Ovary (tissue), 9 donors: ENCODE measurements around the gene PRSS3. TPM values are rescaled to one million over a fixed set of nuclear protein-coding genes. Genes with fewer than 3 reads are reported as not detected.
"Not testable (repeated sequence)": the region's sequence is repeated elsewhere in the genome, so short reads cannot be mapped to it uniquely, and the experiment has no call there.

Source experiments
- DNase-seq, 5 donors: peaks; one replicate each; pipeline ENCODE4 v3.0.0-alpha.2; 2019 to 2020
- H3K27ac ChIP-seq, 2 donors: fragments of 200-600 bp; one replicate each; pipeline versions ENCODE4 v1.5.1 to v1.8.0; 2019 to 2022
- H3K27me3 ChIP-seq: fragments of 200-600 bp; one replicate; pipeline ENCODE4 v1.8.0; 2022
- H3K36me3 ChIP-seq: fragments of 200-600 bp; sonication (generic); one replicate; pipeline ENCODE4 v1.5.1; 2019
- H3K4me1 ChIP-seq: one replicate; pipeline ENCODE4 v1.8.1; 2013; ENCODE audit warnings: mild to moderate bottlenecking, moderate library complexity; ENCODE audit not compliant: insufficient read depth
- H3K4me3 ChIP-seq: fragments of 200-600 bp; sonication (generic); one replicate; pipeline ENCODE4 v1.5.1; 2017
- H3K9me3 ChIP-seq, 2 donors: fragments of 200-600 bp in 1 of 2; sonication (generic) in 1 of 2; one replicate each; pipeline versions ENCODE4 v1.5.1 to v1.8.1; 2013 to 2019; ENCODE audit warnings: mild to moderate bottlenecking in 1 of 2, moderate library complexity in 1 of 2
- CTCF ChIP-seq, 3 donors: fragments of 450-650 bp in 2 of 3; fragments of 200-600 bp in 1 of 3; IDR thresholded peaks; one replicate each; pipeline versions ENCODE4 v1.5.1 to v1.8.0; 2016 to 2022; ENCODE audit warnings: antibody characterized with exemption in 3 of 3, mild to moderate bottlenecking in 1 of 3
- EP300 ChIP-seq: sonication (generic); formaldehyde crosslinking; IDR thresholded peaks from one replicate; pipeline ENCODE4 v1.6.1; 2017; ENCODE audit warnings: antibody characterized with exemption
- POLR2A ChIP-seq: fragments of 450-650 bp; IDR thresholded peaks from one replicate; pipeline ENCODE4 v1.6.1; 2017; ENCODE audit warnings: antibody characterized with exemption, mild to moderate bottlenecking, moderate library complexity
- WGBS, 3 donors: extraction: QIAGEN DNeasy Blood & Tissue Kit in 1 of 3; methylation state at CpG; one replicate each; pipeline versions ENCODE4 v1.1.5 to v1.1.7; 2013 to 2017; 5-methylcytosine and 5-hydroxymethylcytosine counted together
- intact Hi-C, 4 donors: fragments of 100-400 bp; cut with DNase I; formaldehyde crosslinking; loops; one replicate each; pipeline versions ENCODE4 v1.11.0 to v1.15.1; 2022 to 2023
- polyA plus RNA-seq, 2 donors: library from polyadenylated mRNA; stranded (reverse); fragments of 200-250 nt in 1 of 2; fragments of 350-450 nt in 1 of 2; fragmentation: Illumina TruSeq in 1 of 2; extraction: RNeasy Lipid Tissue Mini Kit (QIAGEN cat#74804) in 1 of 2; gene quantifications; one replicate each; pipeline ENCODE4 v1.2.3, GENCODE V29; 2013 to 2014
- total RNA-seq, 7 donors: library from RNA; depleted of rRNA in 2 of 7; stranded (reverse); fragments of >200 nt in 2 of 7; fragmentation: NEBNext Ultra II Directional in 3 of 7; extraction: Animal tissue kit (Norgen Biotek cat#: 25700) in 3 of 7; gene quantifications; one replicate each; pipeline versions ENCODE4 v1.1.0 to v1.2.4, GENCODE V29; 2016 to 2023
- donor health status: DM: no; HTN: no; CAD: no; lungs with moderate emphysema.
- donor health status: DM: no; HTN: no; CAD: no.
- donor health status: Bipolar disorder and iron deficiency.
- donor health status: DM: yes; HTN: yes; CAD: no.
- donor health status: DM: no; HTN: no; CAD: no.
- donor health status: DM: yes; HTN: yes; CAD: no.

PRSS3 gene
- total and polyA plus RNA-seq, 9 donors: 1.4 to 2.0 TPM; not detected in 7

DNA sequence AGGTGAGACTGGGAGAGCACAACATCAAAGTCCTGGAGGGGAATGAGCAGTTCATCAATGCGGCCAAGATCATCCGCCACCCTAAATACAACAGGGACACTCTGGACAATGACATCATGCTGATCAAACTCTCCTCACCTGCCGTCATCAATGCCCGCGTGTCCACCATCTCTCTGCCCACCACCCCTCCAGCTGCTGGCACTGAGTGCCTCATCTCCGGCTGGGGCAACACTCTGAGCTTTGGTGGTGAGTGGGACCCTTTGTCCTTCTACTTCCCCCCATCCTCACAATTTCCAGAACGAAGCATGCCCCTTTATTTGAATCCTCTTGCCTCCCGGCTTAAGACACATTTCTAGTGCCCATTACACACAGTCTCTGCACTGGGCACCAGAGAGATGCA lies 2.5 kb downstream of the PRSS3 start:
- intact Hi-C loops: no loop called here
- Histone ChIP-seq H3K4me1 (no peaks in the 10 kb centered on the region), H3K36me3 (no peaks in the 10 kb centered on the region), H3K27ac (no peak overlapping the region), H3K4me3 (no peak overlapping the region), H3K27me3 (no peaks in the 10 kb centered on the region), H3K9me3 (no peaks in the 10 kb centered on the region)
- no peak for DNase-seq
- 75 to 90% (median 89%) methylated on average over 8 of the region's 8 CpGs for WGBS, 3 donors
- no peak for TF ChIP-seq CTCF (IDR thresholded peaks at IDR 0.05)
- TF ChIP-seq POLR2A: no peak
- TF ChIP-seq EP300: no peak

- WGBS, 3 donors: 80 to 84% (median 81%) methylated on average over 10 of the region's 10 CpGs
- Histone ChIP-seq H3K27me3 (no peaks in the 10 kb centered on the region), H3K27ac (no peak overlapping the region), H3K36me3 (no peaks in the 10 kb centered on the region), H3K4me3 (no peak overlapping the region), H3K4me1 (no peaks in the 10 kb centered on the region), H3K9me3 (no peaks in the 10 kb centered on the region)
- intact Hi-C loops: no loop called here
- DNase-seq: no peak
- TF ChIP-seq POLR2A (no peak), CTCF (IDR thresholded peaks at IDR 0.05) (no peak), EP300 (no peak)
Observed at GRCh38 chr9:33798545-33798944, 3.2 kb downstream of the PRSS3 start.

GRCh38 chr9:33799928-33800704 lies 4.8 kb downstream of the PRSS3 start:
- H3K4me3 ChIP-seq: no peak overlapping the region
- H3K27ac ChIP-seq: no peak overlapping the region
- 61 to 69% (median 64%) methylated on average over 9 of the region's 9 CpGs for WGBS, 3 donors
- no peaks in the 10 kb centered on the region for H3K4me1 ChIP-seq
- no peak for TF ChIP-seq CTCF (IDR thresholded peaks at IDR 0.05)
- TF ChIP-seq EP300: no peak
- TF ChIP-seq POLR2A: no peak
- H3K27me3 ChIP-seq: no peaks in the 10 kb centered on the region
- H3K9me3 ChIP-seq: no peaks in the 10 kb centered on the region
- DNase-seq: no peak
- intact Hi-C loops: no loop called here
- no peaks in the 10 kb centered on the region for H3K36me3 ChIP-seq

DNA sequence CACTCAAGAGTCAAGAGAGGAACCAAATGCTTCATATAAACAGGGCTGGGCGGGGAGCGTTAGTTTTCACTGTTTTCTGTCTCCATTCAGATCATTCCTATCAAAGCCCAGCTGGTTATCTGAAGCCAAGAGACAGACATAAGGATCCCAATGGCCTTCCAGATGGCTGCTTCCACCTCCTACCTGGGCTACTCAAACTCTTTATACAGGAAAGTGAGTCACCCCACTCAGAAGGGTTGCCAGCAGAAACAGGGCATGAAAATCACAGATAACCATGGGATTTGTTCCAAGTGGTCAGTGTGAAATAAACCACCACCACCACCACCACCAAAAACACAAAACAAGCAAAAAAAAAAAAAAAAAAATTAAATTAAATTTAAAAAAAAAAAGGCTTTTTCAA lies 5.5 kb downstream of the PRSS3 start:
- intact Hi-C loops: no loop called here
- WGBS, 3 donors: 50 to 72% (median 64%) methylated on average over 2 of the region's 2 CpGs
- no peaks in the 10 kb centered on the region for H3K36me3 ChIP-seq
- TF ChIP-seq EP300 (no peak), CTCF (IDR thresholded peaks at IDR 0.05) (no peak), POLR2A (no peak)
- no peak for DNase-seq
- H3K9me3 ChIP-seq: no peaks in the 10 kb centered on the region
- no peak overlapping the region for H3K4me3 ChIP-seq
- no peak overlapping the region for H3K27ac ChIP-seq
- no peaks in the 10 kb centered on the region for H3K27me3 ChIP-seq
- no peaks in the 10 kb centered on the region for H3K4me1 ChIP-seq

DNA sequence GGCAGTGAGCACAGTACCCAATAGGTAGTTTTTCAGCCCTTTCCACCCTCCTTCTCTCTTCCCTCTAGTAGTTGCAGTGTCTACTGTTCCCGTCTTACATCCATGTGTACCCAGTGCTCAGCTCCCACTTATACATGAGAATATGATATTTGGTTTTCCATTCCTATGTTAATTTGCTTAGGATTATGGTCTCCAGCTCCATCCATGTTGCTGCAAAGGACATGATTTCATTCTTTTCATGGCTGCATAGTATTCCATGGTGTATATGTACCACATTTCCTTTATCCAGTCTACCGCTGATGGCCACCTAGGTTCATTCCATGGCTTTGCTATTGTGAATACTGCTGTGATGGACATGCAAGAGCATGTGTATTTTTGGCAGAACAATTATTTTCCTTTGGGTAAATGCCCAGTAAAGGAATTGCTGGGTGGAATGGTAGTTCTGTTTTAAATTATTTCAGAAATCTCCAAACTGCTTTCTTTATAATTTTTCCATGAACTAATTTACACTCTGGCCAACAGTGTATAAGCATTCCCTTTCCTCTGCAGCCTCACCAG lies 6.7 kb downstream of the PRSS3 start:
- H3K27me3 ChIP-seq, H3K36me3 ChIP-seq, H3K4me1 ChIP-seq, H3K27ac ChIP-seq, DNase-seq, intact Hi-C loops, H3K9me3 ChIP-seq, H3K4me3 ChIP-seq: not testable (repeated sequence)
- 91 to 96% (median 94%) methylated on average over 2 of the region's 2 CpGs for WGBS, 3 donors

DNA sequence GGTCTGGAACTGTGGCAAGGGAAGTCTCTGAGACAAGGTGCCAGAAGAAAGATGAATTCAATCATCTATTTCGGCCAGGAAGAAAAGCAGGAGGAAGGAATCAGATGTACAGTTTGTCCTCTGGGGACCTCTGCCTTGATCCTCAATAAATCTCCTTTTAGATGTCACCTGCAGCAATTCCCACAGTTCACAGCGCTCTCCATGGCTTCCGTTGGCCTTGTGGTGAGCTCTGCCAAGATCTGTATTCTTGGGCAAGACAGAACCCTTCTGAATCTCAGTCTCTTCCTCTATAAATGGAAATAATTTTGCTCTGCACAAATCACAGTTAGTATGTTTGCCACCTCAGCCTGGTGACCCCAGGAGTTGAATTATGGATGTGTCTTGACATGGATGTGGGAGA lies 8.8 kb downstream of the PRSS3 start:
- H3K27me3 ChIP-seq, H3K4me1 ChIP-seq, intact Hi-C loops, DNase-seq, H3K4me3 ChIP-seq, H3K27ac ChIP-seq, H3K36me3 ChIP-seq, H3K9me3 ChIP-seq: not testable (repeated sequence)
- 74 to 81% (median 77%) methylated on average over 3 of the region's 3 CpGs for WGBS, 3 donors

GRCh38 chr9:33807156-33807555 lies 11.8 kb downstream of the PRSS3 start:
- H3K27ac ChIP-seq, H3K4me1 ChIP-seq, intact Hi-C loops, DNase-seq, H3K36me3 ChIP-seq, H3K27me3 ChIP-seq, H3K4me3 ChIP-seq, H3K9me3 ChIP-seq: not testable (repeated sequence)
- 77 to 81% (median 79%) methylated on average over 2 of the region's 2 CpGs for WGBS, 3 donors

DNA sequence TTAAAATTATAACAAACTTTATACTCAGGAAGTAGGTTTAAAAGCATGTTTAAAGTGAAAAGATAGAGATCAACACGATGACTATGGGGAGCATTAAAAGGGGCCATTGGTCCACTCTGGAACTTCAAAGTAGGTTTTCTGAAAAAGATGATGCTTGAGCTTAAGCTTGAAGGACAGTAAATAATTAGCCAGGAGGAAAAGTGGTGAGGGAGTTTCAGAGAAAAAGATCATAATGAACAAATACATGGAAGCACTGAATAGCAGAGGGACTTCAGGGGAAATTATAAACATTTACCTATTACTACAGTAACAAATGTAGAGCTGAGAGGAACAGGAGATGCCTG lies 13.6 kb downstream of the PRSS3 start:
- H3K36me3 ChIP-seq, H3K27ac ChIP-seq, DNase-seq, intact Hi-C loops, H3K27me3 ChIP-seq, H3K4me1 ChIP-seq, H3K4me3 ChIP-seq, H3K9me3 ChIP-seq: not testable (repeated sequence)
- 65 to 88% (median 81%) methylated on average over 1 of the region's 1 CpG for WGBS, 3 donors
